ENCODE data around the gene AR. TPM values are rescaled to one million over a fixed set of nuclear protein-coding genes. Genes with fewer than 3 reads are reported as not detected.

AR gene
- total RNA-seq, 1 donor from 2014 or later, result 5.0 TPM

DNA sequence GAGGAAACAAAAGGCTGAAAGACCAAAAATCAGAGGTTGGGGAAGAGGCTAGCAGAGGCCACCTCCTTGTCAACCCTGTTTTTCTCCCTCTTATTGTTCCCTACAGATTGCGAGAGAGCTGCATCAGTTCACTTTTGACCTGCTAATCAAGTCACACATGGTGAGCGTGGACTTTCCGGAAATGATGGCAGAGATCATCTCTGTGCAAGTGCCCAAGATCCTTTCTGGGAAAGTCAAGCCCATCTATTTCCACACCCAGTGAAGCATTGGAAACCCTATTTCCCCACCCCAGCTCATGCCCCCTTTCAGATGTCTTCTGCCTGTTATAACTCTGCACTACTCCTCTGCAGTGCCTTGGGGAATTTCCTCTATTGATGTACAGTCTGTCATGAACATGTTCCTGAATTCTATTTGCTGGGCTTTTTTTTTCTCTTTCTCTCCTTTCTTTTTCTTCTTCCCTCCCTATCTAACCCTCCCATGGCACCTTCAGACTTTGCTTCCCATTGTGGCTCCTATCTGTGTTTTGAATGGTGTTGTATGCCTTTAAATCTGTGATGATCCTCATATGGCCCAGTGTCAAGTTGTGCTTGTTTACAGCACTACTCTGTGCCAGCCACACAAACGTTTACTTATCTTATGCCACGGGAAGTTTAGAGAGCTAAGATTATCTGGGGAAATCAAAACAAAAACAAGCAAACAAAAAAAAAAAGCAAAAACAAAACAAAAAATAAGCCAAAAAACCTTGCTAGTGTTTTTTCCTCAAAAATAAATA is 179.9 kb downstream of the AR start:
- H3K27ac ChIP-seq, result no peak overlapping the region
- no peaks in the 10 kb centered on the region for H3K4me1 ChIP-seq
- intact Hi-C loops (cut with DNase I), result no loop called here
- DNase-seq (no peak), ATAC-seq (peak; percentile 42)
- H3K4me3 ChIP-seq, result no peak overlapping the region
- H3K36me3 ChIP-seq, result no peaks in the 10 kb centered on the region
- H3K9me3 ChIP-seq, result no peaks in the 10 kb centered on the region
- no peaks in the 10 kb centered on the region for H3K27me3 ChIP-seq (ENCODE audit: low read depth)
- TF ChIP-seq, protein P1, sequence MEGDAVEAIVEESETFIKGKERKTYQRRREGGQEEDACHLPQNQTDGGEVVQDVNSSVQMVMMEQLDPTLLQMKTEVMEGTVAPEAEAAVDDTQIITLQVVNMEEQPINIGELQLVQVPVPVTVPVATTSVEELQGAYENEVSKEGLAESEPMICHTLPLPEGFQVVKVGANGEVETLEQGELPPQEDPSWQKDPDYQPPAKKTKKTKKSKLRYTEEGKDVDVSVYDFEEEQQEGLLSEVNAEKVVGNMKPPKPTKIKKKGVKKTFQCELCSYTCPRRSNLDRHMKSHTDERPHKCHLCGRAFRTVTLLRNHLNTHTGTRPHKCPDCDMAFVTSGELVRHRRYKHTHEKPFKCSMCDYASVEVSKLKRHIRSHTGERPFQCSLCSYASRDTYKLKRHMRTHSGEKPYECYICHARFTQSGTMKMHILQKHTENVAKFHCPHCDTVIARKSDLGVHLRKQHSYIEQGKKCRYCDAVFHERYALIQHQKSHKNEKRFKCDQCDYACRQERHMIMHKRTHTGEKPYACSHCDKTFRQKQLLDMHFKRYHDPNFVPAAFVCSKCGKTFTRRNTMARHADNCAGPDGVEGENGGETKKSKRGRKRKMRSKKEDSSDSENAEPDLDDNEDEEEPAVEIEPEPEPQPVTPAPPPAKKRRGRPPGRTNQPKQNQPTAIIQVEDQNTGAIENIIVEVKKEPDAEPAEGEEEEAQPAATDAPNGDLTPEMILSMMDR (IDR thresholded peaks at IDR 0.05), result no peak

DNA sequence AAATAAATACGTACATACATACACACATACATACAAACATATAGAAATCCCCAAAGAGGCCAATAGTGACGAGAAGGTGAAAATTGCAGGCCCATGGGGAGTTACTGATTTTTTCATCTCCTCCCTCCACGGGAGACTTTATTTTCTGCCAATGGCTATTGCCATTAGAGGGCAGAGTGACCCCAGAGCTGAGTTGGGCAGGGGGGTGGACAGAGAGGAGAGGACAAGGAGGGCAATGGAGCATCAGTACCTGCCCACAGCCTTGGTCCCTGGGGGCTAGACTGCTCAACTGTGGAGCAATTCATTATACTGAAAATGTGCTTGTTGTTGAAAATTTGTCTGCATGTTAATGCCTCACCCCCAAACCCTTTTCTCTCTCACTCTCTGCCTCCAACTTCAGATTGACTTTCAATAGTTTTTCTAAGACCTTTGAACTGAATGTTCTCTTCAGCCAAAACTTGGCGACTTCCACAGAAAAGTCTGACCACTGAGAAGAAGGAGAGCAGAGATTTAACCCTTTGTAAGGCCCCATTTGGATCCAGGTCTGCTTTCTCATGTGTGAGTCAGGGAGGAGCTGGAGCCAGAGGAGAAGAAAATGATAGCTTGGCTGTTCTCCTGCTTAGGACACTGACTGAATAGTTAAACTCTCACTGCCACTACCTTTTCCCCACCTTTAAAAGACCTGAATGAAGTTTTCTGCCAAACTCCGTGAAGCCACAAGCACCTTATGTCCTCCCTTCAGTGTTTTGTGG is 180.7 kb downstream of the AR start:
- ATAC-seq (no peak), DNase-seq (no peak)
- TF ChIP-seq, protein P1 (IDR thresholded peaks at IDR 0.05), result peak; percentile 15
- no peaks in the 10 kb centered on the region for H3K36me3 ChIP-seq
- no peak overlapping the region for H3K27ac ChIP-seq
- H3K4me1 ChIP-seq, result no peaks in the 10 kb centered on the region
- no peak overlapping the region for H3K4me3 ChIP-seq
- H3K9me3 ChIP-seq, result no peaks in the 10 kb centered on the region
- H3K27me3 ChIP-seq (ENCODE audit: low read depth), result no peaks in the 10 kb centered on the region
- intact Hi-C loops (cut with DNase I), result no loop called here

DNA sequence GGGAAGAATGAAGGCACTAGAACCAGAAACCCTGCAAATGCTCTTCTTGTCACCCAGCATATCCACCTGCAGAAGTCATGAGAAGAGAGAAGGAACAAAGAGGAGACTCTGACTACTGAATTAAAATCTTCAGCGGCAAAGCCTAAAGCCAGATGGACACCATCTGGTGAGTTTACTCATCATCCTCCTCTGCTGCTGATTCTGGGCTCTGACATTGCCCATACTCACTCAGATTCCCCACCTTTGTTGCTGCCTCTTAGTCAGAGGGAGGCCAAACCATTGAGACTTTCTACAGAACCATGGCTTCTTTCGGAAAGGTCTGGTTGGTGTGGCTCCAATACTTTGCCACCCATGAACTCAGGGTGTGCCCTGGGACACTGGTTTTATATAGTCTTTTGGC is 181.7 kb downstream of the AR start:
- TF ChIP-seq, protein P1 (IDR thresholded peaks at IDR 0.05), result no peak

DNA sequence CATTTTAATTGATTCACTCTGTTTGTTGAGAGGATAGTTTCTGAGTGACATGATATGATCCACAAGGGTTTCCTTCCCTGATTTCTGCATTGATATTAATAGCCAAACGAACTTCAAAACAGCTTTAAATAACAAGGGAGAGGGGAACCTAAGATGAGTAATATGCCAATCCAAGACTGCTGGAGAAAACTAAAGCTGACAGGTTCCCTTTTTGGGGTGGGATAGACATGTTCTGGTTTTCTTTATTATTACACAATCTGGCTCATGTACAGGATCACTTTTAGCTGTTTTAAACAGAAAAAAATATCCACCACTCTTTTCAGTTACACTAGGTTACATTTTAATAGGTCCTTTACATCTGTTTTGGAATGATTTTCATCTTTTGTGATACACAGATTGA is 182.2 kb downstream of the AR start:
- no peak overlapping the region for H3K27ac ChIP-seq
- H3K27me3 ChIP-seq (ENCODE audit: low read depth), result no peaks in the 10 kb centered on the region
- H3K36me3 ChIP-seq, result no peaks in the 10 kb centered on the region
- no peak overlapping the region for H3K4me3 ChIP-seq
- DNase-seq (no peak), ATAC-seq (no peak)
- intact Hi-C loops (cut with DNase I), result no loop called here
- TF ChIP-seq, protein P1 (IDR thresholded peaks at IDR 0.05), result no peak
- H3K9me3 ChIP-seq, result no peaks in the 10 kb centered on the region
- no peaks in the 10 kb centered on the region for H3K4me1 ChIP-seq

More for the DNA sequence above, 181.7 kb downstream of the AR start:
- no peaks in the 10 kb centered on the region for H3K4me1 ChIP-seq
- H3K9me3 ChIP-seq, result no peaks in the 10 kb centered on the region
- DNase-seq (no peak), ATAC-seq (no peak)
- H3K27ac ChIP-seq, result no peak overlapping the region
- H3K4me3 ChIP-seq, result no peak overlapping the region
- no peaks in the 10 kb centered on the region for H3K36me3 ChIP-seq
- H3K27me3 ChIP-seq (ENCODE audit: low read depth), result no peaks in the 10 kb centered on the region
- intact Hi-C loops (cut with DNase I), result no loop called here

DNA sequence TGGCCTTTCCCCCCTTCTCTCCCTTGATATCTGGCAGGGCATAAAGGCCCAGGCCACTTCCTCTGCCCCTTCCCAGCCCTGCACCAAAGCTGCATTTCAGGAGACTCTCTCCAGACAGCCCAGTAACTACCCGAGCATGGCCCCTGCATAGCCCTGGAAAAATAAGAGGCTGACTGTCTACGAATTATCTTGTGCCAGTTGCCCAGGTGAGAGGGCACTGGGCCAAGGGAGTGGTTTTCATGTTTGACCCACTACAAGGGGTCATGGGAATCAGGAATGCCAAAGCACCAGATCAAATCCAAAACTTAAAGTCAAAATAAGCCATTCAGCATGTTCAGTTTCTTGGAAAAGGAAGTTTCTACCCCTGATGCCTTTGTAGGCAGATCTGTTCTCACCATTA is 183.8 kb downstream of the AR start:
- no peaks in the 10 kb centered on the region for H3K4me1 ChIP-seq
- DNase-seq, result no peak

More for the DNA sequence above, 183.8 kb downstream of the AR start:
- TF ChIP-seq, protein P1 (IDR thresholded peaks at IDR 0.05), result no peak
- intact Hi-C loops (cut with DNase I), result no loop called here
- ATAC-seq, result no peak
- no peak overlapping the region for H3K27ac ChIP-seq
- H3K36me3 ChIP-seq, result no peaks in the 10 kb centered on the region
- no peaks in the 10 kb centered on the region for H3K27me3 ChIP-seq (ENCODE audit: low read depth)
- H3K4me3 ChIP-seq, result no peak overlapping the region
- no peaks in the 10 kb centered on the region for H3K9me3 ChIP-seq
